Stomach (tissue), 9 donors: ENCODE results near the gene PRKN. TPM values are rescaled to one million over a fixed set of nuclear protein-coding genes. Genes with fewer than 3 reads are reported as not detected.

Source experiments
- DNase-seq, 2 donors: peaks; one replicate each; pipeline versions ENCODE4 v3.0.0 to v3.0.0-alpha.2; 2013 to 2019
- H3K27ac ChIP-seq, 5 donors: fragments of 200-600 bp in 4 of 5; sonication (generic) in 4 of 5; one replicate each; pipeline ENCODE4 v1.5.1; 2013 to 2019; ENCODE audit warnings: mild to moderate bottlenecking in 1 of 5, moderate library complexity in 1 of 5
- H3K27me3 ChIP-seq, 3 donors: fragments of 200-600 bp; sonication (generic); one replicate each; pipeline ENCODE4 v1.5.1; 2017 to 2019; ENCODE audit warnings: mixed run types in 1 of 3
- H3K36me3 ChIP-seq, 4 donors: fragments of 200-600 bp; sonication (generic); 1 replicate in 3 of 4; 2 replicates in 1 of 4; pipeline ENCODE4 v1.5.1; 2016 to 2019
- H3K4me1 ChIP-seq, 4 donors: fragments of 200-600 bp; sonication (generic); one replicate each; pipeline ENCODE4 v1.5.1; 2016 to 2019
- H3K4me3 ChIP-seq, 4 donors: fragments of 200-600 bp; sonication (generic) in 3 of 4; one replicate each; pipeline ENCODE4 v1.5.1; 2016 to 2019; ENCODE audit warnings: mild to moderate bottlenecking in 1 of 4
- H3K9me3 ChIP-seq, 4 donors: fragments of 200-600 bp; sonication (generic); one replicate each; pipeline ENCODE4 v1.5.1; 2016 to 2019
- CTCF ChIP-seq, 7 experiments: fragments of 450-650 bp in 4 of 7; fragments of 200-600 bp in 3 of 7; sonication (generic) in 3 of 7; IDR thresholded peaks; one replicate each; pipeline ENCODE4 v1.5.1; 2016 to 2019; ENCODE audit warnings: antibody characterized with exemption in 7 of 7, control low read depth in 2 of 7, mild to moderate bottlenecking in 1 of 7
- EP300 ChIP-seq: sonication (generic); formaldehyde crosslinking; IDR thresholded peaks from one replicate; pipeline ENCODE4 v1.6.1; 2017; ENCODE audit warnings: antibody characterized with exemption
- POLR2A ChIP-seq, 4 donors: fragments of 450-650 bp; IDR thresholded peaks; one replicate each; pipeline ENCODE4 v1.6.1; 2016; ENCODE audit warnings: antibody characterized with exemption in 4 of 4, control low read depth in 2 of 4, mild to moderate bottlenecking in 1 of 4, moderate library complexity in 1 of 4
- POLR2AphosphoS5 ChIP-seq, 3 donors: sonication (generic); formaldehyde crosslinking; IDR thresholded peaks; one replicate each; pipeline ENCODE4 v1.6.1; 2016; ENCODE audit warnings: antibody characterized with exemption in 3 of 3
- WGBS, 5 donors: extraction: QIAGEN DNeasy Blood & Tissue Kit in 3 of 5; methylation state at CpG; one replicate each; pipeline versions ENCODE4 v1.1.5 to v1.1.7; 2013 to 2018; 5-methylcytosine and 5-hydroxymethylcytosine counted together
- intact Hi-C: fragments of 100-400 bp; cut with DNase I; formaldehyde crosslinking; loops from one replicate; pipeline ENCODE4 v1.15.1; 2023; ENCODE audit warnings: low total_unique reads
- polyA plus RNA-seq, 3 donors: library from polyadenylated mRNA; stranded (reverse); fragments of 200-250 nt; gene quantifications; one replicate each; pipeline ENCODE4 v1.2.3, GENCODE V29; 2013
- total RNA-seq, 5 donors: library from RNA; depleted of rRNA; stranded (reverse); fragments of >200 nt; gene quantifications; one replicate each; pipeline versions ENCODE4 v1.1.0 to v1.2.3, GENCODE V29; 2014 to 2016
- donor health status: healthy with polysubstance abuse.
- donor health status: Bipolar disorder and iron deficiency.
- donor health status: healthy.

PRKN gene
- total and polyA plus RNA-seq, 8 donors = 0.68 to 19.8 (median 9.5) TPM

- H3K27ac ChIP-seq = peak overlapping the region in 1 of 5 donors; percentile 23
- no peak for DNase-seq
- peaks cover 0 to 25% (median 7%) of the 10 kb centered on the region in 4 donors for H3K4me1 ChIP-seq
- intact Hi-C loops = no loop called here
- no peaks in the 10 kb centered on the region for H3K27me3 ChIP-seq
- TF ChIP-seq CTCF (IDR thresholded peaks at IDR 0.05) = no peak
- TF ChIP-seq POLR2A (IDR thresholded peaks at IDR 0.05) = no peak
- no peak for TF ChIP-seq POLR2AphosphoS5 (IDR thresholded peaks at IDR 0.05)
- no peak for TF ChIP-seq EP300
- no peaks in the 10 kb centered on the region for H3K9me3 ChIP-seq
- 23 to 39% (median 31%) methylated on average over 5 of the region's 5 CpGs for WGBS, 5 donors
- H3K36me3 ChIP-seq = no peaks in the 10 kb centered on the region
- H3K4me3 ChIP-seq = no peak overlapping the region
Measured at GRCh38 chr6:161924516-161925116, 803.0 kb downstream of the PRKN start.

GRCh38 chr6:161922631-161923119 is 804.9 kb downstream of the PRKN start:
- Histone ChIP-seq H3K27me3 (no peaks in the 10 kb centered on the region), H3K27ac (peak overlapping the region in 1 of 5 donors; percentile 16), H3K4me3 (no peak overlapping the region), H3K9me3 (no peaks in the 10 kb centered on the region), H3K36me3 (no peaks in the 10 kb centered on the region), H3K4me1 (peaks cover 0 to 23% (median 7%) of the 10 kb centered on the region in 4 donors)
- 0 to 17% (median 9%) methylated on average over 1 of the region's 1 CpG for WGBS, 5 donors
- intact Hi-C loops = no loop called here
- peak; percentile 77 to 89 for DNase-seq
- TF ChIP-seq EP300 (no peak), POLR2AphosphoS5 (IDR thresholded peaks at IDR 0.05) (peak in 1 of 3 donors; percentile 68), CTCF (IDR thresholded peaks at IDR 0.05) (peak in 3 of 7 experiments; percentile 28 to 52 (median 30)), POLR2A (IDR thresholded peaks at IDR 0.05) (no peak)

- Histone ChIP-seq H3K4me3 (no peak overlapping the region), H3K9me3 (no peaks in the 10 kb centered on the region), H3K36me3 (no peaks in the 10 kb centered on the region), H3K4me1 (peaks cover 0 to 20% (median 7%) of the 10 kb centered on the region in 4 donors), H3K27me3 (no peaks in the 10 kb centered on the region), H3K27ac (peak overlapping the region in 1 of 5 donors; percentile 16)
- intact Hi-C loops = no loop called here
- WGBS, 5 donors = 61 to 64% (median 62%) methylated on average over 3 of the region's 3 CpGs
- DNase-seq = peak in 1 of 2 donors; percentile 16
- TF ChIP-seq POLR2AphosphoS5 (IDR thresholded peaks at IDR 0.05) = no peak
- no peak for TF ChIP-seq CTCF (IDR thresholded peaks at IDR 0.05)
- no peak for TF ChIP-seq POLR2A (IDR thresholded peaks at IDR 0.05)
- TF ChIP-seq EP300 = no peak
Measured at GRCh38 chr6:161921602-161922395, 805.8 kb downstream of the PRKN start.

- H3K9me3 ChIP-seq = no peaks in the 10 kb centered on the region
- no peak overlapping the region for H3K27ac ChIP-seq
- H3K36me3 ChIP-seq = no peaks in the 10 kb centered on the region
- TF ChIP-seq POLR2AphosphoS5 (IDR thresholded peaks at IDR 0.05) (no peak), POLR2A (IDR thresholded peaks at IDR 0.05) (no peak), EP300 (no peak), CTCF (IDR thresholded peaks at IDR 0.05) (no peak)
- no peak overlapping the region for H3K4me3 ChIP-seq
- 67 to 91% (median 69%) methylated on average over 2 of the region's 2 CpGs for WGBS, 5 donors
- H3K27me3 ChIP-seq = no peaks in the 10 kb centered on the region
- DNase-seq = no peak
- H3K4me1 ChIP-seq = peaks cover 0 to 17% (median 7%) of the 10 kb centered on the region in 4 donors
- intact Hi-C loops = no loop called here
Measured at GRCh38 chr6:161919691-161920090, 807.9 kb downstream of the PRKN start.
